ENCODE results near the gene CCL1.

Gene CCL1

GRCh38 chr17:34361478-34362061, 1.5 kb downstream of the CCL1 start (continued):
- peak; percentile 97 for TF ChIP-seq CTCF (tag by site-specific recombination; IDR thresholded peaks at IDR 0.05)

- no peak for TF ChIP-seq ZNF837 (tag by site-specific recombination; IDR thresholded peaks at IDR 0.05)
- TF ChIP-seq HOXA7 (CRISPR knock-in tag; IDR thresholded peaks at IDR 0.05; ENCODE audit: borderline replicate concordance): no peak
- no peak for TF ChIP-seq ZNF776 (tag by site-specific recombination; IDR thresholded peaks at IDR 0.05; ENCODE audit: borderline replicate concordance)
- TF ChIP-seq ZNF645 (tag by site-specific recombination; IDR thresholded peaks at IDR 0.05): no peak
- TF ChIP-seq TCF7L2 (IDR thresholded peaks at IDR 0.05; ENCODE audit: borderline replicate concordance, low read depth, low read length): no peak
- TF ChIP-seq PBX3 (CRISPR knock-in tag; IDR thresholded peaks at IDR 0.05): no peak
- no peak for TF ChIP-seq ZNF157 (tag by site-specific recombination; IDR thresholded peaks at IDR 0.05)
- Histone ChIP-seq H3K27ac (ENCODE audit: extremely low read depth, low read depth, low read length) (no peak overlapping the region), H3K36me3 (ENCODE audit: control insufficient read depth in 2 of 2, insufficient read depth in 1 of 2, low read length in 2 of 2) (no peaks in the 10 kb centered on the region), H3K4me1 (ENCODE audit: control insufficient read depth, insufficient read depth, low read length) (no peaks in the 10 kb centered on the region), H3K4me3 (ENCODE audit: low read depth, low read length) (no peak overlapping the region), H3K9me3 (ENCODE audit: control insufficient read depth, insufficient read depth, low read depth, low read length) (no peaks in the 10 kb centered on the region)
- ChIA-PET POLR2A (interaction anchor here (0.6 to 1.5 kb wide), 2 partner anchors 158 to 160 kb away, joined by 3 to 5 read pairs; no protein-coding TSS in a partner anchor), CTCF (interaction anchor here (0.6 to 13.9 kb wide), 85 partner anchors 8 to 1686 kb away, joined by 3 to 578 read pairs (median 8); partner anchors contain the start of genes CCL11, CCL2, CCL7 and CCL8)
Measured at GRCh38 chr17:34360601-34361270, 2.3 kb downstream of the CCL1 start.

- CTCF ChIA-PET: interaction anchor here (0.6 to 13.9 kb wide), 6 partner anchors 13 to 162 kb away, joined by 3 to 578 read pairs (median 4); no protein-coding TSS in a partner anchor
- Histone ChIP-seq H3K36me3 (ENCODE audit: control insufficient read depth in 2 of 2, insufficient read depth in 1 of 2, low read length in 2 of 2) (no peaks in the 10 kb centered on the region), H3K27ac (ENCODE audit: extremely low read depth, low read depth, low read length) (no peak overlapping the region), H3K4me1 (ENCODE audit: control insufficient read depth, insufficient read depth, low read length) (no peaks in the 10 kb centered on the region), H3K4me3 (ENCODE audit: low read depth, low read length) (no peak overlapping the region), H3K9me3 (ENCODE audit: control insufficient read depth, insufficient read depth, low read depth, low read length) (no peaks in the 10 kb centered on the region)
- TF ChIP-seq GLIS2 (tag by site-specific recombination; IDR thresholded peaks at IDR 0.05) (no peak), ZNF704 (tag by site-specific recombination; IDR thresholded peaks at IDR 0.05) (no peak), FEZF1 (tag by site-specific recombination; IDR thresholded peaks at IDR 0.05) (no peak), ZNF639 (tag by site-specific recombination; IDR thresholded peaks at IDR 0.05) (no peak), ZNF155 (tag by site-specific recombination; IDR thresholded peaks at IDR 0.05) (no peak), ZNF37A (tag by site-specific recombination; IDR thresholded peaks at IDR 0.05) (no peak), ZNF280C (tag by site-specific recombination; IDR thresholded peaks at IDR 0.05) (no peak), MZF1 (tag by site-specific recombination; IDR thresholded peaks at IDR 0.05; ENCODE audit: borderline replicate concordance) (no peak), KLF1 (tag by site-specific recombination; IDR thresholded peaks at IDR 0.05) (no peak), GFI1B (tag by site-specific recombination; IDR thresholded peaks at IDR 0.05) (no peak)
- POLR2A ChIA-PET: no interaction called here
Measured at GRCh38 chr17:34358631-34359030, 4.4 kb downstream of the CCL1 start.

Measured in HEK293 (cell line).